Memory B cell (primary cell): ENCODE results near the gene ZMYND11.

Experiments
- ATAC-seq: fragments of 150-1000 bp; cut with Tn5 transposase; 2 replicates; pipeline ENCODE4 v1.10.0; 2021; ENCODE audit warnings: low read depth, mild to moderate bottlenecking, moderate library complexity
- DNase-seq, 2 donors: peaks; one replicate each; pipeline ENCODE4 v3.0.0; 2022; ENCODE audit warnings: low spot score in 2 of 2
- H3K27ac Mint-ChIP-seq: one replicate; pipeline ENCODE4 v1.8.0; 2022; ENCODE audit warnings: mild to moderate bottlenecking, moderate library complexity, mixed read lengths
- H3K27me3 Mint-ChIP-seq: one replicate; pipeline ENCODE4 v1.8.0; 2022; ENCODE audit warnings: mixed read lengths
- H3K36me3 Mint-ChIP-seq: one replicate; pipeline ENCODE4 v1.8.0; 2022; ENCODE audit warnings: mild to moderate bottlenecking, mixed read lengths
- H3K4me1 Mint-ChIP-seq: one replicate; pipeline ENCODE4 v1.8.0; 2022; ENCODE audit warnings: mixed read lengths
- H3K4me3 Mint-ChIP-seq: one replicate; pipeline ENCODE4 v1.8.0; 2022; ENCODE audit warnings: mild to moderate bottlenecking, moderate library complexity, mixed read lengths
- H3K9me3 Mint-ChIP-seq: one replicate; pipeline ENCODE4 v1.8.0; 2022; ENCODE audit warnings: mixed read lengths

Gene ZMYND11

DNA sequence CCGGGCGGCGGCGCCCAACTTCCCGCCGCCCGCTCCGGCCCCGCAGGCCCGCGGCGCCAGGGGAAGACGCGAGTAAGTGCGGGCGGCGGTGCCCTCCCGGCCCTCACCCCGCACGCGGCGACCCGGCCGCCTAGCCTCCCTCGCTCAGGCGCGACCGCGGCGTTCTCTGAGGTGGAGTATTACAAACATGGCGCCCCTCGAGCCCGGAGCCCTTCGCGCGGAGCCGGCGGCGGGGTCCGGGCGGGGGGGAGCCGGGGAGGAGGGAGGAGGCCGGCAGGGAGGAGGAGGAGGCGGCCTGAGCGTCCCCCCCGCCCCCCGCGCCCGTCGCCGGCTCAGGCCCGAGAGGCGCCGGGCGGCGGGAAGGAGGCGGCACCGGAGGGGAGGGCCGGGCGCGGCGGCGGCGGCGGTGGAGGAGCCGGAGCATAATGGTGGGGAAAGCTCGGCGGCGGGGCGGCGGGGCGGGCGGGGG lies at the start of gene ZMYND11:
Gene ZMYND11 (plus strand): TSS at position 324 of the 469 bp plus-strand sequence. CDS start 44,558 bp downstream, outside the sequence.
- H3K27me3 Mint-ChIP-seq: no peaks in the 10 kb centered on the region
- no peaks in the 10 kb centered on the region for H3K36me3 Mint-ChIP-seq
- DNase-seq (no peak), ATAC-seq (peak; percentile 53)
- H3K4me1 Mint-ChIP-seq: peaks cover 20% of the 10 kb centered on the region
- H3K27ac Mint-ChIP-seq: peak within 1 kb of the TSS; percentile 79
- H3K4me3 Mint-ChIP-seq: peak within 1 kb of the TSS; percentile 82
- H3K9me3 Mint-ChIP-seq: no peaks in the 10 kb centered on the region

- Mint-ChIP-seq H3K9me3 (no peaks in the 10 kb centered on the region), H3K4me1 (no peaks in the 10 kb centered on the region), H3K4me3 (no peak overlapping the region), H3K27ac (no peak overlapping the region), H3K27me3 (peaks cover 22% of the 10 kb centered on the region), H3K36me3 (no peaks in the 10 kb centered on the region)
- DNase-seq (no peak), ATAC-seq (no peak)
Measured at GRCh38 chr10:86031-86430, 49.2 kb upstream of the ZMYND11 start.

DNA sequence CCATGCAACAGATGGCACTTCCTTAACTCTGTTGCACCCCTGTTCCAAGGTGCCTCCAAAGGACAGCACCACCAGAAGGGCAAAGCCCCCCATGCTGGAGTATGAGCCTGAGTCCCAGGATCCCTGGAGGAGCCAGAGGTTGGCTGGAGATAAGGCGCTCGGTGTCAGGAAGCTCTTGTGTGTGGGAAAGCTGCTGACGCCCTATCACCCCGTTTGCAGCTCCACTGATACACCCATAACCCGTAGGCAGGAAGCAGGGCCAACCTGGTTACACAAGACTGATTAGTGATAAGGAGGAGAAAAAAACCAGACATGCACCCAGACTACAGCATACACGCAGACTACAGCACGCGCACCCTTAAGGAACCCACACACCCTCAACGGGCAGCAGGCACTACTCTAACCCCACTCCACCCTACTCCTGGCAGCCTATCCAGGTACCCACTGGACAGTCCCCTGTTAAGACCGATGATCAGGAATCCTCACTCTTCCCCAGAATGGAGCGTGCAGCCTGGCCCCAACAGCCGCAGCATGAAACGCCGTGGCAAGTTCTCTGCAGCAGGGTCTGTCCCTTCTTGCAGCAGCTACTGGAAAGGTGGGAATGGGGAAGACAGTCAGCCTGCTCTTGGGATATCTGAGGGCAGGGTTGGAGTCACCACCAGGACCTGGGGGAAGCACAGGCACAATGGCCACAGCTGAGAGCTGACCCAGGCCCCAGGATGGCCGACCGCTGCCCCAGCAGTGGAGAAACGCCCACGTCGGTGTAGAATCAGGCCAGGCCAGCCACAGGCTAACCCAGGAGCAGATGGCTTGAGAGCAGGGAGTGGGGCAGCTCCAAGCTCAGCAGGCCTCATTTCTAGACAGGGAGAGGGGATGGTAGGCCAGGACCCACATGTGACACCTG lies 47.8 kb upstream of the ZMYND11 start:
- ATAC-seq: no peak
- H3K4me3 Mint-ChIP-seq: no peak overlapping the region
- no peak overlapping the region for H3K27ac Mint-ChIP-seq
- DNase-seq: no peak
- H3K36me3 Mint-ChIP-seq: no peaks in the 10 kb centered on the region
- H3K9me3 Mint-ChIP-seq: no peaks in the 10 kb centered on the region
- peaks cover 17% of the 10 kb centered on the region for H3K27me3 Mint-ChIP-seq
- no peaks in the 10 kb centered on the region for H3K4me1 Mint-ChIP-seq

- no peak overlapping the region for H3K4me3 Mint-ChIP-seq
- peaks cover 16% of the 10 kb centered on the region for H3K27me3 Mint-ChIP-seq
- no peaks in the 10 kb centered on the region for H3K4me1 Mint-ChIP-seq
- no peaks in the 10 kb centered on the region for H3K36me3 Mint-ChIP-seq
- no peak overlapping the region for H3K27ac Mint-ChIP-seq
- ATAC-seq (no peak), DNase-seq (no peak)
- peaks cover 2% of the 10 kb centered on the region for H3K9me3 Mint-ChIP-seq
Measured at GRCh38 chr10:88253-88652, 47.0 kb upstream of the ZMYND11 start.

- no peak overlapping the region for H3K4me3 Mint-ChIP-seq
- DNase-seq (no peak), ATAC-seq (no peak)
- H3K9me3 Mint-ChIP-seq: peaks cover 2% of the 10 kb centered on the region
- peaks cover 9% of the 10 kb centered on the region for H3K27me3 Mint-ChIP-seq
- no peak overlapping the region for H3K27ac Mint-ChIP-seq
- H3K36me3 Mint-ChIP-seq: no peaks in the 10 kb centered on the region
- no peaks in the 10 kb centered on the region for H3K4me1 Mint-ChIP-seq
Measured at GRCh38 chr10:89248-89647, 46.0 kb upstream of the ZMYND11 start.

DNA sequence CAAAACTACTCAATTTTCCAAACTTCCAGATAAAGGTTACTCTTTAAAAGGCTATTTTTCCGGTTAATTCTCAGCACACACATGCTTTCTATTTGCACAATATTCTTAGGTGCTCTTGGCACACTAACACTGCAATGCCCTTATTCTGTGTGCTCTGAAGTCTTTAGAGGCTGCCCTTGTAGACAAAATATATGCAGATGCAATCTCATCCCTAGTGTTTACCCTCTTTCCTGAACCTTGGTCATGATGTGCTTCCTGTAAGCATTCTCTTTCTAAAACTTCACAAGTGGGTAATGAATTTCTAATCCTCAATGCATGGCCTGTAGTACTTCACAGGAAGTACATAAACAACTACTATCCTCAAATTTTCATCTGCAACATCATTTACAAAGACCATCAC lies 45.1 kb upstream of the ZMYND11 start:
- Mint-ChIP-seq H3K27me3 (peaks cover 8% of the 10 kb centered on the region), H3K4me1 (no peaks in the 10 kb centered on the region), H3K4me3 (no peak overlapping the region), H3K9me3 (peaks cover 8% of the 10 kb centered on the region), H3K36me3 (no peaks in the 10 kb centered on the region), H3K27ac (no peak overlapping the region)
- ATAC-seq: no peak
- no peak for DNase-seq

GRCh38 chr10:91313-91712 lies 43.9 kb upstream of the ZMYND11 start:
- H3K9me3 Mint-ChIP-seq: peaks cover 10% of the 10 kb centered on the region
- H3K4me1 Mint-ChIP-seq: no peaks in the 10 kb centered on the region
- H3K27me3 Mint-ChIP-seq: peaks cover 6% of the 10 kb centered on the region
- DNase-seq (no peak), ATAC-seq (no peak)
- no peak overlapping the region for H3K27ac Mint-ChIP-seq
- no peaks in the 10 kb centered on the region for H3K36me3 Mint-ChIP-seq
- no peak overlapping the region for H3K4me3 Mint-ChIP-seq

DNA sequence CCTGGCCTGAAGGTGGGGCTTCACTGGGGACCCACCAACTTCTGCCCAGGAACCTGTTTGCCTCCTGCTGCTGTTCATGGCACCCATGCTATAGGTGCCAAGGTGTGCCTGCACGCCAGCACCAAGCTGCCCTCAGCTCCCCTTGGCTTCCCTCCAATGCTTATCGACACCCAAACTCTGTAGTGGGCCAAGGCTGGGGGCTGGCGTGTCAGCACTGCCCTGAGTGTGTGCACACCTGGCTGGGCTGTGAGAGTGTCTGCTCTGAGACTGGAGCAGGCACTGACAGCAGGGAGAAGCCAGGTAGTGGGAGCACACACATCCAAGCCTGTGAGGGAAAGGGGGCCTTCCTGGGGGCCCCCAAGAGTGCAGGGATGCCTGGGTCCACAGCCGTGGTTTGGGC lies 43.1 kb upstream of the ZMYND11 start:
- Mint-ChIP-seq H3K4me1 (no peaks in the 10 kb centered on the region), H3K27ac (no peak overlapping the region), H3K9me3 (peaks cover 14% of the 10 kb centered on the region), H3K27me3 (peaks cover 6% of the 10 kb centered on the region), H3K4me3 (no peak overlapping the region), H3K36me3 (peaks cover 3% of the 10 kb centered on the region)
- DNase-seq (no peak), ATAC-seq (no peak)

GRCh38 chr10:92846-93245 lies 42.4 kb upstream of the ZMYND11 start:
- no peak for DNase-seq
- H3K27ac Mint-ChIP-seq: no peak overlapping the region

DNA sequence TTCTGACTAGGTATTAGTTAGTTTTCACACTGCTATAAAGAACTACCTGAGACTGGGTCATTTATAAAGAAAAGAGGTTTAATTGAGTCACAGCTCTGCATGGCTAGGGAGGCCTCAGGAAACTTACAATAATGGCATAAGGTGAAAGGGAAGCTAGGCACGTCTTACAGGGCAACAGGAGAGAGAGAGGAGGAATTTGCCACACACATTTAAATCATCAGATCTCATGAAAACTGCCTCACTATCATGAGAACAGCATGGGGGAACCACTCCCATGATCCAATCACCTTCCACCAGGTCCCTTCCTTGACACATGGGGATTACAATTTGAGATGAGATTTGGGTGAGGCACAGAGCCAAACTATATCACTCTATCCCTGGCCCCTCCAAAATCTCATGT lies 40.6 kb upstream of the ZMYND11 start:
- no peak overlapping the region for H3K27ac Mint-ChIP-seq
- peaks cover 4% of the 10 kb centered on the region for H3K27me3 Mint-ChIP-seq
- H3K36me3 Mint-ChIP-seq: peaks cover 4% of the 10 kb centered on the region
- peaks cover 16% of the 10 kb centered on the region for H3K9me3 Mint-ChIP-seq
- DNase-seq (no peak), ATAC-seq (no peak)
- H3K4me1 Mint-ChIP-seq: no peaks in the 10 kb centered on the region
- H3K4me3 Mint-ChIP-seq: no peak overlapping the region

More at GRCh38 chr10:92846-93245, 42.4 kb upstream of the ZMYND11 start:
- H3K27me3 Mint-ChIP-seq: peaks cover 6% of the 10 kb centered on the region
- H3K9me3 Mint-ChIP-seq: peaks cover 16% of the 10 kb centered on the region
- H3K36me3 Mint-ChIP-seq: peaks cover 4% of the 10 kb centered on the region
- H3K4me1 Mint-ChIP-seq: no peaks in the 10 kb centered on the region
- ATAC-seq: no peak
- no peak overlapping the region for H3K4me3 Mint-ChIP-seq

DNA sequence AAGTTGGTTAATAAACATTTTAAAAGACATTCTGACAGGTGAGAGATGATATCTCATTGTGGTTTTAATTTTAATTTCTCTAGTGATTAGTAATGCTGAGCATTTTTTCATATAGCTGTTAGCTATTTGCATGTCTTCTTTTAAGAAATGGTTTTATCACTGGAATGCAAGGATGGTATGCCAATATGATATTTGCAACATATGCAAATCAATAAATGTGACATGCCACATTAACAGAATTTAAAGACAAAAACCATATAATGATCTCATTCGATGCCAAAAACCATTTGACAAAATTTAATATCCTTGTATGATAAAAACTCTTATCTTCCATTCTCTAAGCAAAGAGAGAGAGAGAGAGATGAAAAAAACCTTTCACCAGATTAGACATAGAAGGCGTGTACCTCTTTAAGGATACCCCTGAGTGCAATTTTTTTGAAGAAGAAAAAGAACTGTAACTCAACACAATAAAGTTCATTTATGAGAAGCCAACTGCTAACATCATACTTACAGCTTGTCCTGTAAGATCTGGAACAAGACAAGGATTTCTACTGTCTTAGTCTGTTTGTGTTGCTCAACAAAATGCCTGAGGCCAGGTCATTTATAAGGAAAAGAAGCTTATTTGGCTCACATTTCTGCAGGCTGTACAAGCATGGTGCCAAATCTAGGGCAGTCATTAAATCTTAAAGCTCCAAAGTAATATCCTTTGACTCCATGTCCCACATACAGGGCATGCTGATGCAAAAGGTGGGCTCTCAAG lies 39.7 kb upstream of the ZMYND11 start:
- no peak for DNase-seq
- H3K27me3 Mint-ChIP-seq: peaks cover 2% of the 10 kb centered on the region
- peaks cover 16% of the 10 kb centered on the region for H3K9me3 Mint-ChIP-seq
- H3K27ac Mint-ChIP-seq: no peak overlapping the region
- H3K4me1 Mint-ChIP-seq: no peaks in the 10 kb centered on the region
- H3K4me3 Mint-ChIP-seq: no peak overlapping the region
- no peak for ATAC-seq
- H3K36me3 Mint-ChIP-seq: peaks cover 4% of the 10 kb centered on the region

- Mint-ChIP-seq H3K27ac (no peak overlapping the region), H3K4me1 (no peaks in the 10 kb centered on the region), H3K9me3 (peaks cover 16% of the 10 kb centered on the region), H3K4me3 (no peak overlapping the region), H3K27me3 (peaks cover 3% of the 10 kb centered on the region), H3K36me3 (peaks cover 4% of the 10 kb centered on the region)
- ATAC-seq (no peak), DNase-seq (no peak)
Measured at GRCh38 chr10:96466-96865, 38.8 kb upstream of the ZMYND11 start.

DNA sequence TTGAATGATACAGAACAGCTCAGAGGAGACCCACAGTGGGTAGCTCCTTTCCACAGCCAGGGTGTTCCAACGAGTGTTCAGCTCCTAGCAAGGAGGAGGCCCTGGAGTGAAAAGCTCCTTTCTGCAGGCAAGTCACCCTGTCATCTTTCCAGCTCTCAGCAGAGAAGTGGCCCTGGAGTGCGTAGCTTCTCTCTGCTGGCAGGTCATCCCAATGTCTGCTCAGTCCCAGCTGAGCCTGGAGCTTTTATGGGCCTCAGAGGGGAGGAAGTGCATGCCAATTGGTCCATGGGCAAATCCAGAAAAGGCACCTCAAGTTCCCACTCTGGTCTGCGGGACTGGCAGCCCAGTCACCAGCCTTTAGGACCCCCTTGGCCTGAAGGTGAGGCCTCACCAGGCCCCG lies 30.8 kb upstream of the ZMYND11 start:
- Mint-ChIP-seq H3K4me1 (no peaks in the 10 kb centered on the region), H3K27ac (no peak overlapping the region), H3K27me3 (peaks cover 3% of the 10 kb centered on the region), H3K9me3 (no peaks in the 10 kb centered on the region), H3K4me3 (no peak overlapping the region), H3K36me3 (no peaks in the 10 kb centered on the region)
- ATAC-seq: no peak
- DNase-seq: no peak

GRCh38 chr10:104862-105565 lies 30.2 kb upstream of the ZMYND11 start:
- H3K9me3 Mint-ChIP-seq: no peaks in the 10 kb centered on the region
- H3K27me3 Mint-ChIP-seq: peaks cover 3% of the 10 kb centered on the region
- H3K36me3 Mint-ChIP-seq: no peaks in the 10 kb centered on the region
- no peak overlapping the region for H3K4me3 Mint-ChIP-seq
- no peak overlapping the region for H3K27ac Mint-ChIP-seq
- DNase-seq (no peak), ATAC-seq (no peak)
- H3K4me1 Mint-ChIP-seq: no peaks in the 10 kb centered on the region
